ENCODE data around the gene COL5A1.

DNA sequence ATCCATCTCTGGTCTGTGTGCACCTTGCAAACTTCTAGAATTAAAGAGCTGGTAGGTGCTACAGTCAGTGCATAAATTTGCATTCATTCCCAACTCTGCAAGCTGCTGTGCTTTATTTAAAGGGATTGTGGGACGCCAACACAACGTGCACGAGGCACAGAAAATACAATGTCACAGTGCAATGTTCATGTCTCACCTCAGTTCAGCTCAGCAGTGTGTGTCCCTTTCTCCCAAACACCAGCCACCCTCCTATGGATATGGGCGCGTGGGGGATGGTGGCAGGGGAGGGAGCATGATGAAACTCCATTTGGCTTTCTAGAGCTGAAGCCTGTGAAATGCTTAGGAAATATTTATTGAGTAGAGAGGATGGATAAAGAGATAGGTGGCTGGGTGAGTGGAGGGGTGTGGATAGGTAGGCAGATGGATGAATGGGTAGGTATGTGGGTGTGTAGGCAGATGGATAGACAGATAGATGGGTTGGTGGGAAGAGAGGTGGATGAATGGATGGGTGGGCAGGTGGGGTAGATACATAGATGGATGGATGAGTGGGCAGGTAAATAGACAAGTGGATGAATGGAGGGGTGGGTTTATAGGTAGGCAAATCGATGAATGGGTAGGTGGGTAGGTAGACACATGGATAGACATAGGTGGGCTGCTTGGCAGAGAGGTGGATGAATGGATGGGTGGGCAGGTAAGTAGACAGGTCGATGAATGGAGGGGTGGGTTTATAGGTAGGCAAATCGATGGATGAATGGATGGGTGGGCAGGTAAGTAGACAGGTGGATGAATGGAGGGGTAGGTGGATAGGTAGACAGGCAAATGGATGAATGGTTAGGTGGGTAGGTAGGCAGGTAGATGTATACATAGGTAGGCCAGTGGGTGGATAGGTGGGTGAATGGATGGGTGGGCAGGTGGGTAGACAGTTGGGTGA is 146.3 kb downstream of the COL5A1 start:
- no peak for TF ChIP-seq EZH2phosphoT487 (IDR thresholded peaks at IDR 0.05; ENCODE audit: low read depth)
- TF ChIP-seq, protein P1, sequence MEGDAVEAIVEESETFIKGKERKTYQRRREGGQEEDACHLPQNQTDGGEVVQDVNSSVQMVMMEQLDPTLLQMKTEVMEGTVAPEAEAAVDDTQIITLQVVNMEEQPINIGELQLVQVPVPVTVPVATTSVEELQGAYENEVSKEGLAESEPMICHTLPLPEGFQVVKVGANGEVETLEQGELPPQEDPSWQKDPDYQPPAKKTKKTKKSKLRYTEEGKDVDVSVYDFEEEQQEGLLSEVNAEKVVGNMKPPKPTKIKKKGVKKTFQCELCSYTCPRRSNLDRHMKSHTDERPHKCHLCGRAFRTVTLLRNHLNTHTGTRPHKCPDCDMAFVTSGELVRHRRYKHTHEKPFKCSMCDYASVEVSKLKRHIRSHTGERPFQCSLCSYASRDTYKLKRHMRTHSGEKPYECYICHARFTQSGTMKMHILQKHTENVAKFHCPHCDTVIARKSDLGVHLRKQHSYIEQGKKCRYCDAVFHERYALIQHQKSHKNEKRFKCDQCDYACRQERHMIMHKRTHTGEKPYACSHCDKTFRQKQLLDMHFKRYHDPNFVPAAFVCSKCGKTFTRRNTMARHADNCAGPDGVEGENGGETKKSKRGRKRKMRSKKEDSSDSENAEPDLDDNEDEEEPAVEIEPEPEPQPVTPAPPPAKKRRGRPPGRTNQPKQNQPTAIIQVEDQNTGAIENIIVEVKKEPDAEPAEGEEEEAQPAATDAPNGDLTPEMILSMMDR (IDR thresholded peaks at IDR 0.05; ENCODE audit: low read depth, low read length), result no peak
